Renal cortex interstitium (tissue), 15 donors: Measurements from ENCODE around the gene TBC1D3E. TPM values are rescaled to one million over a fixed set of nuclear protein-coding genes. Genes with fewer than 3 reads are reported as not detected.
"Not testable (repeated sequence)": the region's sequence is repeated elsewhere in the genome, so short reads cannot be mapped to it uniquely, and the experiment has no call there.

Source experiments
- DNase-seq, 11 donors: peaks; one replicate each; pipeline ENCODE4 v3.0.0-alpha.2; 2013; ENCODE audit warnings: low read depth in 9 of 11, low spot score in 4 of 11; ENCODE audit errors: extremely low read depth in 1 of 11
- long read RNA-seq, 16 experiments: transcript quantifications; one replicate each; lab custom pipeline, GENCODE V29; 2026
- polyA plus RNA-seq, 3 donors: library from polyadenylated mRNA; unstranded; fragments of 120-200 nt; gene quantifications; one replicate each; pipeline ENCODE4 v1.2.1, GENCODE V29; 2013; ENCODE audit not compliant: insufficient read length in 3 of 3

Gene TBC1D3E
- not detected for polyA plus RNA-seq
- long read RNA-seq, donor 1: 0 reads
- long read RNA-seq, donor 2: 0 reads
- long read RNA-seq, donor 3: 0 reads
- long read RNA-seq, donor 4: 0 reads
- long read RNA-seq, donor 5: 0 reads
- long read RNA-seq, donor 6: 0 reads
- long read RNA-seq, donor 7: 0 reads
- long read RNA-seq, donor 8: 0 reads
- long read RNA-seq, donor 9: 0 reads
- long read RNA-seq, donor 10: 0 reads
- long read RNA-seq, donor 11: 0 reads
- long read RNA-seq, donor 12: 0 reads
- long read RNA-seq, donor 13: 0 reads
- long read RNA-seq, donor 14: 0 reads
- long read RNA-seq, donor 15: 0 reads
- long read RNA-seq, donor 16: 0 reads

DNA sequence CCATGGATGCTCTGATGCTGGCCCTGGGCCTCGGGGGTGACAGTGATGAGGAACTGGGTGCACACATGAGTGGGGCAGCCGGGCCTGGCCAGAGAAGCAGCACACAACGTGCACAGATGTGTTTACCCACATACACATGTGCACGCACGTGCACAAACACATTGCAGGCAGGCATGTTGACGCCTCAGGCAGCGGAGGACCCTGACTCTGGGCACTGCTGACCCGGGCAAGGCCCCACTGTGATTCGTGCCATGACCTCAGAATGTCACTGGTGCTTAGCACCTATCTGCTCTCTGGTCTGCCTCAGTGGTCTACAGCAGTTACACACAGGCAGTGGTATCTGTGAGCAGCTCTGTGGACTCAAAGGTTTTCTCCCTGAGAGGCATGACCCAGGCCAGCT lies at the start of gene TBC1D3E:
TSS of gene TBC1D3E (plus strand) at position 301 of the 400 bp plus-strand sequence. CDS start 1,545 bp downstream, outside the sequence.
- DNase-seq: not testable (repeated sequence)

DNA sequence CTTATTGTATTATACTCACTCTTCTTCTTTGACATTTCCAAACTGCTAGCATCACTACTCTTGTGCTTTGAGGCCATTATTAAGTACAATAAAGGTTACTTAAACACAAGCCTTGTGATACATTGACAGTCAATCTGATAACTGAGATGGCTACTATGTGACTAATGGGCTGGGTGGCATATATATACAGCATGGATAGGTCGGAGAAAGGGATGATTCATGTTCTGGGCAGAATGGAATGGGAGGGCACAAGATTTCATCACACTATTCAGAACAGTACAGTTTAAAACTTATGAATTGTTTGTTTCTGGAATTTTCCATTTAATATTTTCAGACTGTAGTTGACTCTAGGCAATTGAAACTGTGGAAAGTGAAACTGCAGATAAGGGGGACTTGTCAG lies 40.4 kb upstream of the TBC1D3E start:
- DNase-seq: not testable (repeated sequence)

DNA sequence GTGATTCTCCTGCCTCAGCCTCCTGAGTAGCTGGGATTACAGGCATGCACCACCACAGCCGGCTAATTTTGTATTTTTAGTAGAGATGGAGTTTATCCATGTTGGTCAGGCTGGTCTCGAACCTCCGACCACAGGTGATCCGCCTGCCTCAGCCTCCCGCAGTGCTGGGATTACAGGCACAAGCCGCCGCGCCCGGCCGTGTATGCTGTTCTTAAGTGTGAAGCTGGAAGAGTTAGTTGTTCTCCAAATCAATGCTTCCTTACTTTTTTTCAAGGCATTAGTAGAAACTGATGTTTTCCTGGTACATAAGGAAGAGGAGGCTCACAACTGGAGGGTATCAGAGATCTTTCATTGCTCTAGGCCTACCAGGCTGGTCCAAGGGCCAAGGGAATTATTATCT lies 39.6 kb upstream of the TBC1D3E start:
- not testable (repeated sequence) for DNase-seq

DNA sequence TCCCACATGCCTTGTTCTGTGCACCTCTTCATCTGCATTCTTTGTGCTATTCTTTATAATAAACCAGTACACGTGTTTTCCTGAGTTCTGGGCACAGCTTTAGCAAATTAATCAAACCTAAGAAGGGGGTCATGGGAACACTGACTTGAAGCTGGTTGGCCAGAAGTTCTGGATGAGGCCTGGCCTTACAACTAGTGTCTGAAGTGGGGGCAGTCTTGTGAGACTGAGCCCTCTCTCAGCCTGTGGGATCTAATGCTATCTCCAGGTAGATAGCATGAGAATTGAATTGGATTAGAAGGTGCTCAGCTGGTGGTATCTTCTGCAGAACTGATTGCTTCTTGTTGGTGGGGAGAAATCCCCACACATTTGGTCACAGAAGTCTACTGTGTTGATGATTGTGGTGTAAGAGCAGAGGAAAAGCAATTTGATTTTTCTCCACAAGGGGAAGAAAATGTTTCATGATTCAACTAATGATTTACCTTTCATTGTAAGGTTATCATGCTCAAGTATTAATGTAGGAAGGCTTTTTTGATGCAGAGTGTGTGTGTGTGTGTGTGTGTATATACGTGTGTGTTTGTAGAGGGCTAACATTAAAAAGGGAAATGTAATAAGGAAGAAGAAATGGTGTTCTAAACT lies 33.6 kb upstream of the TBC1D3E start:
- DNase-seq: not testable (repeated sequence)

GRCh38 chr17:38099262-38099661 lies 28.5 kb upstream of the TBC1D3E start:
- not testable (repeated sequence) for DNase-seq

- DNase-seq: not testable (repeated sequence)
These were observed 7.9 kb upstream of the TBC1D3E start for GRCh38 chr17:38119829-38120228.

DNA sequence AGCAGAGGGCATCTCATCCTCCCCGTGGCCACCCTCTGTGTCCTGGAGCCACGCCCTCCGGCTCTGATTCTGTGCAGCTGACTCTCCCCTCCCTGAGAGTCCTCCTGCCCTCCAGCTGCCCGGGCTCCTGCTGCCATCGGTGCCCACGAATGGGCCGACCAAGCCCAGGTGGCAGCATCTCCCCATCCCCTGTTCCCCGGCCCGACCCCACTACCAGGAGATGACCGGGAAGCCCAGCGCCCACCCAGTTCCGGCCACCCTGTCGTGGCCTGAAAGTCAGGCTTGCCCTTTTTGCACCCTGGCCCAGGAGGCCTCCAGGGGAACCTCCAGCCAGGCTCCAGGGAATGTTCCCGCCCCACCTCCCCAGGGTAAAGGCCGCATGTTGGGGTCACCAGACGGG lies 7.1 kb downstream of the TBC1D3E start:
- not testable (repeated sequence) for DNase-seq

Other genes starting within 250 kb of the TBC1D3E start
- gene TBC1D3K, start 203.5 kb upstream of the TBC1D3E start, polyA plus RNA-seq: not detected
- 10 to 100 TPM; 14.5 to 30.3 (median 24.0) TPM for gene TBC1D3L, start 138.9 kb upstream of the TBC1D3E start, polyA plus RNA-seq
- gene TBC1D3D, start 124.0 kb upstream of the TBC1D3E start, polyA plus RNA-seq: 1 to 10 TPM in 2 of 3 donors, not detected in 1; 1.2 to 1.4 TPM
- gene TBC1D3C, start 59.3 kb upstream of the TBC1D3E start, polyA plus RNA-seq: not detected
- not detected for gene TBC1D3, start 64.6 kb downstream of the TBC1D3E start, polyA plus RNA-seq
- 10 to 100 TPM; 54.3 to 72.7 (median 61.9) TPM for gene MRPL45, start 169.2 kb downstream of the TBC1D3E start, polyA plus RNA-seq
- gene GPR179, start 216.0 kb downstream of the TBC1D3E start, polyA plus RNA-seq: under 1 TPM; 0.06 to 0.44 (median 0.19) TPM
- gene SOCS7, start 223.9 kb downstream of the TBC1D3E start, polyA plus RNA-seq: 10 to 100 TPM; 17.4 to 19.8 (median 19.2) TPM